DMS79 treated with DMSO at 0.1 percent for 48 hours (cell line): ENCODE data around the gene NUP188.
"Not testable (repeated sequence)": the region's sequence is repeated elsewhere in the genome, so short reads cannot be mapped to it uniquely, and the experiment has no call there.

ENCODE experiments used
- DNase-seq: peaks from one replicate; lab custom pipeline; 2025; lab: John Stamatoyannopoulos, UW

Gene NUP188

DNA sequence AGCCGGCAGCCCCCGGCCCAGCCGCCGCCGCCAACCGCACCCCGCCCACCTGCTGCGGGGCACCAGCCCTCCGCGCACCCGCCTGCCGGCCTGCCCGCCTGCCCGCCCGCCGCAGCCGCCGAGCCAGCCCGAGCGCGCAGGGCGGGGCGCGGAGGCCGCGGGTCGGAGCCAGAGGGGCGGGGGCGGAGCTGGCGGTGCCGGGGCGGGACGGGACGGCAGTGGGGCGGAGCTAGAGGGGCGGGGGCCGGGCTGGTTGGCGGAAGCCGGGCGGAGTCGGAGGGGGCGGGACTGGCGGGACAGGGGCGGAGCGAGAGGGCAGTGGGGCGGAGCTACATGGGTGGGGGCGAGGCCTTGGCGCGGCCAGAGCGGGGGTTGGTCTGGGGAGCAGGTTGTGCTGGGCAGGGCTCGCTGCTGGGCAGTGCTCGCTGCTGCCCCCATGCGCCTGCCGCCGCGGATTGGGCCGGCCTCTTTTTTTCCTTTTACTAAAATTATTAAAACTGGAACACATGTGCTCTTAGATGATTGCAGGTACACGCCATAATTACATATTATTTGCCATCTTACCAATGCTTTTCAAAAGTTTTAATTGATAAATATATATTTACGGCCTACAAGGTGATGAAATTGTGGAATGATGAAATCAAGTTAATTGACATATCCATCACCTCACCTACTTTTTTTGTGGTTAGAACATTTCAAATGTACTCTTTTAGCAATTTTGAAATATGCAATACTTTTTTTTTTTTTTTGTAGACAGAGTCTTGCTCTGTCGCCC, 80.9 kb downstream of the NUP188 start, which contains the start of gene SH3GLB2:
TSS of gene SH3GLB2 (minus strand) at position 140 of the 775 bp plus-strand sequence. CDS start 177 bp downstream, outside the sequence.
- DNase-seq = peak; percentile 79

DNA sequence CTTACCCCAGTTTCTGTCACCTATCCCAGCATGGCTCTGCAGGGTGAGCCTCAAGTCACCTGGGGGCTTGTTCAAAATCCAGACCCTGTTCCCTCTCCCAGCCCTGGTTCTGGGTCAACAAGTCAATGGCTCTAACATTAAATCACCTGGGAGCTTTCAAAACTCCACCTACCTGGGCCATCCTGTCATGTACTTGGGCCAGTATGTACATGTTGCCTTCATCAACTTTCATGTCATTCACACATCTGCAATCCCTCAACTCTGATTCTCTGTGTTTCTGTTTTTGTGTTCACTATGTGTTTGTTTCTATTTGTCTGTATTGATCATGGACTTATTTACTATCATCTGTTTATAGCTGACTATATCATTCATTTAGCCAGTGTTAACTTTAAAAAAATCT, 82.7 kb downstream of the NUP188 start:
- no peak for DNase-seq

DNA sequence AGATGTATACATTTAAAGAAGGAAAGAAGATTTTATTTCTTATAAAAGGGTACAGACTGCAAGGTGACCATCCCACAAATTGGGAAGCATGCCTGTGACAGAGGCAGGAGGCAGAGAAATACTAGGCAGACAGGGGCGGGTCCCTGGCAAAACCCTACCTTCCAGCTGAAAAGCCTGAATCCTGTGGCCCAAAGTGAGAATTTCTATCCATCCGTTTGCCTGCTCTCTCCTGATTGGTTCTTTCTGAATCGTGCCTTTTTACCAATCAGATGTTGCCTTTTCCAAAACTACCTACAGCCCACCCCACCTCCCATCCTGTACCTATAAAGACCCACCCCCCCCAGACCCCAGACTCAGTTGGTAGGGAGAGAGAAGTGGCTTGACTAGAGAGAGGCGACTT, 84.0 kb downstream of the NUP188 start:
- DNase-seq = no peak

DNA sequence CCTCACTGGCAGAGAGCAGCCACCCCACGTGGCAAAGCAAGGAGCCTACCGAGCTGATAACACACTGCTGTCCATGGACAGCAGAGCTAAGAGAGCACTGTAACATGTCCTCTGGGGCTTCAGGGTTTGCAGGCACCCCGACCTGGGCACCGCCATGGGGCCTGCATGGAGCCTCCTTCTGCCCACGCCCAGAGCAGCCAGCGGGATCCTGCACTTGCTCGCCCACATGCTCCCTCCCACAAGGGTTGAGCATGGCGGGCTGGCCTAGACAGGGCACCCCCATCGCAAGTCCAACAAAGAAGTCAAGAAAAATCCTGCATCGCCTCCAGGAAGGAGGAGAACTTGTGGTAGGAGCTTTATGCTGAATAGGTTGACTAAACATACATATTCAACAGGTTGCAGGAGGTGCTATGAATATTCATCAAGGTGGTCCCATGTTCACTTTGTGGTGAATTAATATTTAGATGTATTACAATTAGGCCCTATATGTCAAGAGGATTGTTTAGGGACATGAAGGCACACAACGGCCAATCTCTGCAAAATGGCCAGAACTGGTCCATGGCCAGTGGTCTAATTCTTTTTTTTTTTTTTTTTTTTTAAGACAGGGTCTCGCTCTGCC, 85.2 kb downstream of the NUP188 start:
- no peak for DNase-seq

DNA sequence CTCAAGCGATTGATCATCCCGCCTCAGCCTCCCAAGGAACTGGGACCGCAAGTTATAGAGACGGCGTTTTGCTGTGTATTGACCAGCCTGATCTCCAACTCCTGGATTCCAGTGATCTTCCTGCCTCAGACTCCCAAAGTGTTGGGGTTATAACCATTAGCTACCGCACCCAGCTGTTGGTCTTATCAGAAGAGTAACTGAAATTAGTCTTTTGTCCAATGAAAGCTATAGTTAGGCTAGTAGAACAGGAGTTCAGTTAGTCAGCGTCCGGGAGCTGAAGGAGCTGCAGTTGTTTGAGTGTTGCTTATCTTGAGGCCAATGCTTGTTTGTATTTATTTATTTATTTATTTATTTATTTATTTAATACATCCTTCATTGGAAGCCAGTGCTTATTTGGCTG, 85.7 kb downstream of the NUP188 start:
- no peak for DNase-seq

DNA sequence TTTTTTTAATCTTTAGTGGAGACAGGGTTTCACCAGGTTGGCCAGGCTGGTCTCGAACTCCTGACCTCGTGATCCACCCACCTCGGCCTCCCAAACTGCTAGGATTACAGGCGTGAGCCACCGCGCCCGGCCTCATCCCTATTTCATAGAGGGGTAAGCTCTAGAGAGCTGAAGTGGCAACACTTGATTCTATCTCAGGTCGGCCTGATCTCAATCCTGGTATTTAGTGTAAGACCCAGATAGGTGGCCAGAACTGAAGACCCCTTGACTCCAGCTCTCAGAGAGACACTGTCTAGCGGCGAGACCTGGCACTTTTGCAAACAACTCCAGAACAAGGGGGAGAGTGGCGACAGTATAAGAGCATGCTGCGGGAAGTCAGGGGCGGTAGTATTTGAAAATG, 88.3 kb downstream of the NUP188 start:
- not testable (repeated sequence) for DNase-seq

DNA sequence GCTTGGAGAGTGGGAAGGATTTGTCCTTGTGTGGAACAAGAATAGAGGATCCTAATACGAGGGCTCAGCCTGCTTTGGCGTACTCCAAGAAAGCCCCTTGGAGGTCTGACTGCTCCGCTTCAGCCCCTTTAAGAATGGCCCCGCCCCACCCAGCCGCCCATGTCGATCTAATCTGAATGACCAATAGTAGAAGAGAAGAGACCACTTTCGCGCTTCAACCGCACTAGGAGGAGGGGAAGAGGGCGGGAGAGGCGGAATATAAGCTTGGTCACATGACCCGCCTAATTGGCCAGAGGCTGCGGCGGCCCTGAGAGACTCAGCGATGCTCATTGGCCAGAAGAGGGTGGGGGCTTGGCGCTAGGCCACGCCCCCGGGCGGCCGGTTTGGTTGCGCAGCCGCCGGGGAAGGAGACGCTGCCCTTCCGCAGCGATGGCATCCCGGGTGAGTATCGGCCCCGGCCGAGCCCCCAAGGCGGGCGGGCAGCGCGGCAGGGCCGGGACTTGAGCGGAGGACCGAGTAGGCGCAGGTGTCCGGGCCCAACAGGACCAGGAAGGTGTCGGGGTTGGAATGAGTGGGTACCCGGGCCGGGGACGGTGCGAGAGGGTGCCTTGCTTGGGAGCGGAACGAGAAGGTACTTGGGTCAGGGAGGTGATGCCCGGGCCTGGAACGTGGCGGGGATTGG, 88.9 kb downstream of the NUP188 start, which contains the start of gene MIGA2:
TSS of gene MIGA2 (plus strand) at position 386 of the 682 bp plus-strand sequence. CDS start 3,969 bp downstream, outside the sequence.
- DNase-seq = peak; percentile 99

DNA sequence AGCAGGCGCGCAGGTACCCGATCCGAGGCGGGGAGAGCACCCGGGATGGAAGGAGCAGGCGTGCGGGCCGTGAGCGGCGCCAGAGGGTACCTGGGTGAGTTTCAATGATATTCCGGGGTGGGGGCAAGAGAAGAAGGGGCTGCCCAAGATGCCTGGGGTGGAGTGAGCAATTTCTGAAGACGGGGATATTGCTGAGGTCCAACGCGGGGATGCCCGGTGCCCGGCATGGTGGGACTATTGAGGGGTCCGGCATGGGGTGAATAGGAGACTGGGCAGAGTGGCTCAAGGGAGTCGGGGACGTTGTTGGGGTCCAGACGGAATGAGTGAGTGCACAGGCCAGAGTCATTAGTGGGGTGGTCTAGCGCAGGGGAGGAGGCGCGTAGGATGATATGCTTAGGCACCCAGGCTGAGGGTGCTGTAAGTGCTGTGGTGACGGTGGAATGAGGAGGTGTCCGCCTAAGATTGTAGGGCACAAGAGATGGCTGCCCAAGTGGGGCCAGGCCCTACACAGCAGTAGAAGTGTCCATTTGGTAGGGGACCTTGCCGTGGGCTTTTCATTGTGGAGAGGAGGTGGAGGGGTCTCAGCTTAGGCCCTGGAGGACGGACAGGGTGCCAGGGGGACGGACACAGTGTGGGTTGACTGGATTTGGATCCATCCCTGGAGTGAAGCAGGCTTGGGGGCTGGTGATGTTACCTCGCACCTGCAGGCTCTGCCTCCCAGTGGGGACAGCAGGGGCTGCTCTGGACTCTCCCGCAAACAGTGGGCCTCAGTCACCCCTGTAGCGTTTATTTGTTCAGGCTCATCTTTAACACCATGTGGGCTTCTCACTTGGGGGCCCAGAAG, 89.6 kb downstream of the NUP188 start:
- no peak for DNase-seq

DNA sequence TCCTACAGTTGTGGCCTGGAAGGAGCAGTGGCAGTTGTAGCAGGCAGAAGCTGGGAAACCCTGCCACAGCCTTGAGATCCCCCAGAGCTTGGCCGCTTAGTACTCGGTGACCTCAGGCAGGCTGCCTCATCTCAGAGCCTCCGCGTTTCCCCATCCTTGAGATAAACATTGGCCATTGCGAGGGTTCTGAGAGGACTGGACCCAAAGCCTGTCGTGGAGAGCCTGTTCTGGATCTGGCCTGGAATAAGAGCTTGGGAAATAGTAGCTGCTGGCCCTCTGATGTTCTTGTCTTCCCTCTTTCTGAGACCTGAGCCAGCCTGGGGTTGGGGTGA, 90.2 kb downstream of the NUP188 start:
- DNase-seq = no peak

DNA sequence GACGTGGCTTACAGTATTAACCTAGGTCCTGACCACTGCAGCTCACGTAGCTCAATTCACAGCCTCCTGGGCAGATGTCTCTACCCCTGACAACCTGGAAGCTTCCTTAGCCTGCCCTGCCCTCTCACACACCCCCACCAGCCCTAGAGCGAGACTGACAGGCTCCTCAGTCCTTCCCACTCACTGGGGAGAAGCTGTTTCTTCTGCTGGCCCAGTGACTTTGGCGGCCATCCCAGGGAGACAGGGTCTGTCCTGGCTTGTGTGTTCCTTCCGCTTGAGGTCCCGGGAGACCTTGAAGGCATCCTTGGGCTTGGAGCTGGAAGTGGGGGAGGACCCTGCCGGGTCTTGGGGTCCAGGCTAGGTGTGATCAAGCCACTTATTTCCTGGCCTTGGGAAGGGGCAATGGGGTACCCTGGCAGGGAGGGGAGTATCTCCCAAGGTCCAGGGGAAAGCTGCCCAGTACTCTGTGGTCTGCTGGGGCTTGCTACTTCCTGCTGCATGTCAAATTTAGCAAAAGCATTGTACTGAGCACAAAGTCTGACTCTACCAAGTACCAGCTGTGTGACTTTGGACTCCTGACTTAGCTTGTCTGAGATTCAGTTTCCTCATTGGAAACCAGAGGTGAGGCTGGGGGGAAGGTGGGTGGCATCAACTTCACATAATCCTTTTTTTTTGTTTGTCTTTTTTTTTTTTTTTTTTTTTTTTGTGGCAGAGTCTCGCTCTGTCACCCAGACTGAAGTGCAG, 90.8 kb downstream of the NUP188 start:
- DNase-seq = no peak

DNA sequence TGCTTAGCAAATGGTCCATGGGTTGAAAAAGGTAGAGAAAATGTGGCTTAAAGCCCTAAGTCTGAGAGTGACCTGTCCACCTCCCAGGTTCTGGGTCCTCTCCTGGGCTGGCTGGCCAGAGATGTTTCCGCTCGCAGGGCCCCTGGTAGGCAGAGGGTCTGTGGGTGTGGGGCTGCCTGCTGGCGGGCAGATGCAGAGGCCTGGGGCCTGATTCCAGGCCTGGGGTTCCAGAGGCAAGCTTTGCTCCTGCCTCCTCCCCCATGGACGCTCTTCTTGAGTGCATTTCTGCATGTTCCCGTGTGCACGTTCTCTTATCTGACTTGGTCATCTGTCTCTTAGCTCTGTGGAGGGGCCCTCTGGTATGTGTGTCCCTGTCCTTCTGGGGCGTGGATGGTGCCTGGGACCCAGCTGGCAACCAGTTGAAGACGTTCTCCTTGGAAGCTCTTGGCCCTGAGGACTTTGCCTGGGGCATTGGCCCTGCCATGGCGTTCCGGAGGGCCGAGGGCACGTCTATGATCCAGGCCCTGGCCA, 92.7 kb downstream of the NUP188 start:
- no peak for DNase-seq

DNA sequence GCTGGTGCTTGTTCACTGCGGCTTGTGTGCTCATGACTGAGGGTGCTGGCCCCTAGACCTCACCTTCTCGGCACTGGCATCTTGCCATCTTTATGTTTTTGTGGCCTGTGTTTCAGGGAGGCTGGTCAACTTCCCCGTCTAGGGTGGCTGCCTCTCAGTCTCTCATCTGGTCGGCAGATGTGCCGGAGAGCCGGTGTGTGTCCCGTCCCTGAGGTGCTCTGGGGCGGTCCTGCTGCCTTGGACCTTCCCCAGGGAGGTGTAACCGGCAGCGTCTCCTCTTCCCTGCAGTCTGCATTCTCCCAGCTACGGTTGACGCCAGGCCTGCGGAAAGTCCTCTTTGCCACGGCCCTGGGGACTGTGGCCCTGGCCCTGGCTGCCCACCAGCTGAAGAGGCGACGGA, 94.5 kb downstream of the NUP188 start:
- no peak for DNase-seq

DNA sequence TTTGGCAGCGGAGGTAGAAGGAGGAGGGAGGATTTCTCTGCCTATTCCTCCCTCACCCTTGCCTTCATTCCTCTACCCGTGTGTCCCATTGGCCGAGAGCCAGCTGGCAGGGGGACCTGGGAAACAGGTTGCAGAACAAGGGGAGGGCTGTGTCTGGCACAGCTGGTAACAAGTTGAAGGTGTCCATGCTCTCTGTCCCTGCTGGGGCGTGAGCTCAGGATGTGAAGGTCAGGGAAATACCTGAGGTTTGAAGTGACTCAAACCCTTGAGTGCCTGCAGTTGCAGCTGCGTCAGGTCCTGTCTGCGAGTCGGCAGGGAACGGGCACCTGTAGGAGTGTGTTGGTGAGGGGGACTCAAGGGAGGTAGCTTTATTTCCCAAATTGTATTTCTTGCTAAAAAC, 105.1 kb downstream of the NUP188 start:
- peak; percentile 16 for DNase-seq

DNA sequence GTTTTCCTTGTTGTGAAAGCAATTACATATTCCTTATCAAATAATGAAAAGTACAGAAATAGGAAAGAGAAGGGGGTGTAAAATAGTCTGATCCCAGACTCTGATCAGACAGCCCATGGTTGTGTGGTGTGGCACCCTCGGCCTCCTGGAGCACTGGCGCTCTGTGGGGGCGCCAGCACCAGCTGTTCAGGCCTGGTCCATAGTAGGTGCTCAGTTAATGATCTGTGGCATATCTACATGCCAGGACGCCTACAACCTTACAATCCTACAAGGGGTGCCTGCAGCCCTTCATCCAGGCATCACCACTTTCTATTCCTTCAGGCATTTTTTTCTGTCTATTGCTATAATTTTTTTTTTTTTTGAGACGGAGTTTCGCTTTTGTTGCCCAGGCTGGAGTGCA, 105.5 kb downstream of the NUP188 start:
- no peak for DNase-seq

DNA sequence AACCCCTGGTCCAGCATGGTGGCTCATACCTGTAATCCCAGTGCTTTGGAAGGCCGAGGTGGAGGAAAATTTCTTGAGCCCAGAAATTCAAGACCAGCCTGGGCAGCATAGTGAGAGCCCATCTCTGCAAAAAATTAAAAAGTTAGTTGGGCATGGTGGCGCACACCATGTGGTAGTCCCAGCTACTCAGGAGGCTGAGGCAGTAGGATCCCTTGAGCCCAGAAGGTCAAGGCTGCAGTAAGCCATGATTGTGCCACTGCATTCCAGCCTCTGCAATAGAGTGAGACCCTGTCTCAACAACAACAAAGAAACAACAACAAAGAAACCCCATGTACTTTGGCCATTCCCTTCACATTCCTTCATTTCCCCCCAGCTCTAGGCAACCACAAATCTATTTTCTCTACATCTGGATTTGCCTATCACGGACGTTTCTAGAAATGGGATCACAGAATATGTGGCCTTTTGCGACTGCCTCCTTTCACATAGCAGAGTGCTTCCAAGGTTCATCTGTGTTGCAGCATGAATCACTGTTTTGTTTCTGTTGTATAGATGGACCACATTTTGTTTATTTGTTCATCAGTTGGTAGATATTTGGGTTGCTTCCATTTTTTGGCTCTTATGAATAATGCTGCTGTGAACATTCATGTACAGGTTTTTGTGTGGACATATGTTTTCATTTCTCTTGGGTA, 106.8 kb downstream of the NUP188 start:
- DNase-seq = no peak
